ENCODE data around the gene KIRREL1.

The KIRREL1 gene

DNA sequence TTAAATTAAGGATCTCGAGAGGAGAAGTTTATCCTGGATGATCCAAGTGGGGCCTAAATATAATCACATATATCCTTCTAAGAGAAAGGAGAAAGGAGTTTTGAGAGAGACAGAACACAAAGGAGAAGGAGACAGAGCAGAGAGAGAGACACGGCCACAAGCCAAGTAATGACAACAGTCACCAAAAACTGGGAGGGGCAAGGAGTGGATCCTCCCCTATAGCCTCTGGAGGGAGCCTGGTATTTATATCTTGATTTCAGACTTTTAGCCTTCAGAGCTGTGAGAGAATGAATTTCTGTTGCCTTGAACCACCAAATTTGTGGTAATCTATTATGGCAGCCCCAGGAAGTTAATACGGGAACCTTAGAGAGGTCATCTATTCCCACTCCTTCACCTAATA, 137.8 kb downstream of the KIRREL1 start:
- Histone ChIP-seq H3K27ac (ENCODE audit: low read depth, low read length) (no peak overlapping the region), H3K4ac (ENCODE audit: low read depth, low read length) (no peak overlapping the region), H3K4me3 (ENCODE audit: low read length) (no peak overlapping the region), H2BK5ac (ENCODE audit: low read length) (no peak overlapping the region), H3K36me3 (ENCODE audit: control insufficient read depth, insufficient read depth, low read length) (no peaks in the 10 kb centered on the region), H3K4me2 (ENCODE audit: low read length) (no peak overlapping the region), H3K27me3 (ENCODE audit: insufficient read depth, low read length, poor library complexity) (no peaks in the 10 kb centered on the region), H3K4me1 (ENCODE audit: control insufficient read depth, low read depth, low read length) (peaks cover 2% of the 10 kb centered on the region), H3K79me2 (ENCODE audit: control insufficient read depth, insufficient read depth, low read length) (no peaks in the 10 kb centered on the region), H3K56ac (ENCODE audit: low read length) (no peak overlapping the region), H4K5ac (ENCODE audit: low read length) (no peak overlapping the region), H3K79me1 (ENCODE audit: low read length) (no peaks in the 10 kb centered on the region), H3K9ac (ENCODE audit: low read length) (no peak overlapping the region), H3K18ac (ENCODE audit: low read length) (no peak overlapping the region), H2AK5ac (ENCODE audit: low read length) (no peak overlapping the region), H2BK15ac (replicated peaks; ENCODE audit: low read depth) (no peak overlapping the region), H2BK120ac (ENCODE audit: low read depth, low read length) (no peak overlapping the region), H3K23ac (ENCODE audit: low read length) (no peak overlapping the region), H4K8ac (ENCODE audit: low read depth, low read length) (no peak overlapping the region)
- DNase-seq, result no peak
- WGBS (ENCODE audit: extremely low coverage, insufficient coverage, low lambda C conversion rate), result no CpG with 5 or more reads among the region's 3 CpGs

DNA sequence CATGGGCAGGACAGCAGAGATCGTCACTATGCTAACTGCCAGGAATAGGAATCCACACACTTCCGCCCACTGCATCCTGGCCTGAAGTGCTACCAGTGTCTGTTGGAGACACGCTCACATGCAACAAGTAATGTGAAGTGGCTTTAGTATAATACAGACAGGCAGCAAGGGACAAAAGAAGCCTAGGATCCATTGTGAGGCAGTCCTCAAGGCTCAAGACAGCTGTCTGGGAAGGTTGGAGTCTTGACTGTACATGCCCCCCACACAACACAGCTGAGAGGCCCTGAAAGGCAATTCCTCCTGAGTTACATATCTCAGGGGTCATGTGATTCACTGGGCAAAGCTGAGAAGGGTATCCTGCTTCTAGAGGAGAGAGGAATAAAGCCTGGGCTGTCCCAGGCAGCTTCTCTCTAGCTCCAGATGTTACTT, 147.3 kb downstream of the KIRREL1 start:
- no peak overlapping the region for H3K23ac ChIP-seq (ENCODE audit: low read length)
- WGBS (ENCODE audit: extremely low coverage, insufficient coverage, low lambda C conversion rate), result no CpG with 5 or more reads among the region's 3 CpGs
- H3K9ac ChIP-seq (ENCODE audit: low read length), result no peak overlapping the region
- H4K8ac ChIP-seq (ENCODE audit: low read depth, low read length), result no peak overlapping the region
- H3K18ac ChIP-seq (ENCODE audit: low read length), result no peak overlapping the region
- no peaks in the 10 kb centered on the region for H3K79me2 ChIP-seq (ENCODE audit: control insufficient read depth, insufficient read depth, low read length)
- no peak overlapping the region for H3K4me3 ChIP-seq (ENCODE audit: low read length)
- H2AK5ac ChIP-seq (ENCODE audit: low read length), result no peak overlapping the region
- H2BK120ac ChIP-seq (ENCODE audit: low read depth, low read length), result no peak overlapping the region
- no peak overlapping the region for H3K56ac ChIP-seq (ENCODE audit: low read length)
- no peak overlapping the region for H4K5ac ChIP-seq (ENCODE audit: low read length)
- H3K4me2 ChIP-seq (ENCODE audit: low read length), result no peak overlapping the region
- no peaks in the 10 kb centered on the region for H3K27me3 ChIP-seq (ENCODE audit: insufficient read depth, low read length, poor library complexity)
- no peaks in the 10 kb centered on the region for H3K4me1 ChIP-seq (ENCODE audit: control insufficient read depth, low read depth, low read length)
- no peak overlapping the region for H2BK5ac ChIP-seq (ENCODE audit: low read length)
- H3K27ac ChIP-seq (ENCODE audit: low read depth, low read length), result no peak overlapping the region
- no peak overlapping the region for H3K4ac ChIP-seq (ENCODE audit: low read depth, low read length)
- no peak overlapping the region for H2BK15ac ChIP-seq (replicated peaks; ENCODE audit: low read depth)
- H3K79me1 ChIP-seq (ENCODE audit: low read length), result no peaks in the 10 kb centered on the region
- no peak for DNase-seq
- H3K36me3 ChIP-seq (ENCODE audit: control insufficient read depth, insufficient read depth, low read length), result no peaks in the 10 kb centered on the region

DNA sequence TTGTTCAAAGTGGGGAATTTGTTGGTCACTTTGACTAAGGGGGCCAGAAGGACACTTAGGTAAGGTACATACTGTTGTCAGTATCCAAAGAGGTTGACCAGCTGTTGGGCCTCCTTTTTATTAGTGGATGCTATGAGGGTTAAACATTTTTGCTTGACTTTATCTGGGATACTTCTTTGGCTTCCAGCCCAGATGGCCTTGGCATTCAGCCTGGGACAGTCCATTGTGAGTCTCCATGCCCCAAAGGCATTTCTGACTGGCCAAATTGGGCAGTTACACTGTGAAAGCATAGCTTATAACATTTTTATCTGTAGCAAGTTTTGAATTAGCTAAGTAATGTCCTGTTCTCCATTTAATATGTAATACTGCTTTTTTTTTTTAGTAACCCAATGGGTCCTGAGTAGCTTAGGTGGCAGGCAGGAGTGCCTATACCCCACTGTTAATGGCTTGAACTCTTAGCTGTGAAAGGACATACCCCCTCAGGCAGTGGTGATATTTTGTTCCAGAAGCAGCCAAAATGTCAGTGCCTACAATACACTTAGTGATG, 151.8 kb downstream of the KIRREL1 start:
- Histone ChIP-seq H2AK5ac (ENCODE audit: low read length) (no peak overlapping the region), H3K79me1 (ENCODE audit: low read length) (no peaks in the 10 kb centered on the region), H3K9ac (ENCODE audit: low read length) (no peak overlapping the region), H3K4me2 (ENCODE audit: low read length) (no peak overlapping the region), H2BK15ac (replicated peaks; ENCODE audit: low read depth) (no peak overlapping the region), H3K56ac (ENCODE audit: low read length) (no peak overlapping the region), H3K27me3 (ENCODE audit: insufficient read depth, low read length, poor library complexity) (no peaks in the 10 kb centered on the region), H4K5ac (ENCODE audit: low read length) (no peak overlapping the region), H3K27ac (ENCODE audit: low read depth, low read length) (no peak overlapping the region), H3K4me3 (ENCODE audit: low read length) (no peak overlapping the region), H3K23ac (ENCODE audit: low read length) (no peak overlapping the region), H3K4me1 (ENCODE audit: control insufficient read depth, low read depth, low read length) (no peaks in the 10 kb centered on the region), H2BK120ac (ENCODE audit: low read depth, low read length) (no peak overlapping the region), H3K4ac (ENCODE audit: low read depth, low read length) (no peak overlapping the region), H4K8ac (ENCODE audit: low read depth, low read length) (no peak overlapping the region), H3K79me2 (ENCODE audit: control insufficient read depth, insufficient read depth, low read length) (no peaks in the 10 kb centered on the region), H3K18ac (ENCODE audit: low read length) (no peak overlapping the region), H3K36me3 (ENCODE audit: control insufficient read depth, insufficient read depth, low read length) (no peaks in the 10 kb centered on the region), H2BK5ac (ENCODE audit: low read length) (no peak overlapping the region)
- no peak for DNase-seq

DNA sequence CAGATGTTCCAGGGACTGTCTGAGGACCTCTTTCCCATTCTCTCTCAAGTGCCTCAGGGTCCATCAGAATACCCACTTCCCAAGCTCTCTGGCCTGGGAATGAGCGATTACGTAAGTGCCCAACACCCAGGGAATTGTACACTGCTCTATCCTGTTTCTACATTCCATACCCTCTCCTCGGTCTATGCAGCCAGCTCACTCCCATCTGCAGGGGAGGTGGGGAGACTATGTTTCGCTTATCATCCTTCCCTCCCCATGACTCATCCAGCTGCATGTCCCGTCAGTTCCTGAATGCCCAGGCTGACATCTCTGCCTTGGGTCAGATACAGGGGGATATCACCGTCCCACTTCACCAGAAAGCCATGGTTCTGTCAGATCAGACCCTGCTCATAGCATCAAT, 152.7 kb downstream of the KIRREL1 start:
- H3K27me3 ChIP-seq (ENCODE audit: insufficient read depth, low read length, poor library complexity), result no peaks in the 10 kb centered on the region
- H2BK5ac ChIP-seq (ENCODE audit: low read length), result no peak overlapping the region
- H3K36me3 ChIP-seq (ENCODE audit: control insufficient read depth, insufficient read depth, low read length), result no peaks in the 10 kb centered on the region
- H3K56ac ChIP-seq (ENCODE audit: low read length), result no peak overlapping the region
- H3K79me1 ChIP-seq (ENCODE audit: low read length), result no peaks in the 10 kb centered on the region
- no peak overlapping the region for H3K4me3 ChIP-seq (ENCODE audit: low read length)
- H3K4me1 ChIP-seq (ENCODE audit: control insufficient read depth, low read depth, low read length), result no peaks in the 10 kb centered on the region
- H3K79me2 ChIP-seq (ENCODE audit: control insufficient read depth, insufficient read depth, low read length), result no peaks in the 10 kb centered on the region
- no CpG with 5 or more reads among the region's 6 CpGs for WGBS (ENCODE audit: extremely low coverage, insufficient coverage, low lambda C conversion rate)
- no peak overlapping the region for H3K9ac ChIP-seq (ENCODE audit: low read length)
- H2BK120ac ChIP-seq (ENCODE audit: low read depth, low read length), result no peak overlapping the region
- H4K8ac ChIP-seq (ENCODE audit: low read depth, low read length), result no peak overlapping the region
- H3K27ac ChIP-seq (ENCODE audit: low read depth, low read length), result no peak overlapping the region
- H2AK5ac ChIP-seq (ENCODE audit: low read length), result no peak overlapping the region
- H2BK15ac ChIP-seq (replicated peaks; ENCODE audit: low read depth), result no peak overlapping the region
- no peak overlapping the region for H3K23ac ChIP-seq (ENCODE audit: low read length)
- no peak overlapping the region for H3K4me2 ChIP-seq (ENCODE audit: low read length)
- no peak overlapping the region for H3K4ac ChIP-seq (ENCODE audit: low read depth, low read length)
- DNase-seq, result no peak
- H4K5ac ChIP-seq (ENCODE audit: low read length), result no peak overlapping the region
- H3K18ac ChIP-seq (ENCODE audit: low read length), result no peak overlapping the region

DNA sequence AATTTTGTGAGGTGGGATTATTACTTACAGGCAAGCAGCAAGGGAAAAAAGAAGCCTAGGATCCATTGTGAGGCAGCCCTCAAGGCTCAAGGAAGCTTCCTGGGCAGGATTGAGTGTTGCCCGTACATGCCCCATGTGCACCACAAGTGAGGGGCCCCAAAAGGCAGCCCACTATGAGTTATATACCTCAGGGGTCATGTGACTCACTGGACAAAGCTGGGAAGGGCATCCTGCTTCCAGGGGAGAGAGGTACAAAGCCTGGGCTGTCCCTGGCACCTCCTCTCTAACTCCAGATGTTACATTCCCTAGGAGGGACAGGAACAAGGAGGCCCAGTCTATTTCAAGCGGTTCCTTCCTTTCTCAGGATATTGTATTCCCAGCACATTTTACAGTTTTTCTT, 153.3 kb downstream of the KIRREL1 start:
- H3K36me3 ChIP-seq (ENCODE audit: control insufficient read depth, insufficient read depth, low read length), result no peaks in the 10 kb centered on the region
- H4K5ac ChIP-seq (ENCODE audit: low read length), result no peak overlapping the region
- H2BK15ac ChIP-seq (replicated peaks; ENCODE audit: low read depth), result no peak overlapping the region
- no peak overlapping the region for H3K56ac ChIP-seq (ENCODE audit: low read length)
- H4K8ac ChIP-seq (ENCODE audit: low read depth, low read length), result no peak overlapping the region
- H3K79me1 ChIP-seq (ENCODE audit: low read length), result no peaks in the 10 kb centered on the region
- WGBS (ENCODE audit: extremely low coverage, insufficient coverage, low lambda C conversion rate), result no CpG with 5 or more reads among the region's 2 CpGs
- no peaks in the 10 kb centered on the region for H3K4me1 ChIP-seq (ENCODE audit: control insufficient read depth, low read depth, low read length)
- no peak overlapping the region for H3K4me2 ChIP-seq (ENCODE audit: low read length)
- H3K18ac ChIP-seq (ENCODE audit: low read length), result no peak overlapping the region
- H2BK5ac ChIP-seq (ENCODE audit: low read length), result no peak overlapping the region
- no peak overlapping the region for H3K23ac ChIP-seq (ENCODE audit: low read length)
- no peak overlapping the region for H3K27ac ChIP-seq (ENCODE audit: low read depth, low read length)
- H3K79me2 ChIP-seq (ENCODE audit: control insufficient read depth, insufficient read depth, low read length), result no peaks in the 10 kb centered on the region
- H3K4ac ChIP-seq (ENCODE audit: low read depth, low read length), result no peak overlapping the region
- no peak overlapping the region for H2AK5ac ChIP-seq (ENCODE audit: low read length)
- no peaks in the 10 kb centered on the region for H3K27me3 ChIP-seq (ENCODE audit: insufficient read depth, low read length, poor library complexity)
- H3K4me3 ChIP-seq (ENCODE audit: low read length), result no peak overlapping the region
- H3K9ac ChIP-seq (ENCODE audit: low read length), result no peak overlapping the region
- H2BK120ac ChIP-seq (ENCODE audit: low read depth, low read length), result no peak overlapping the region
- DNase-seq, result no peak

DNA sequence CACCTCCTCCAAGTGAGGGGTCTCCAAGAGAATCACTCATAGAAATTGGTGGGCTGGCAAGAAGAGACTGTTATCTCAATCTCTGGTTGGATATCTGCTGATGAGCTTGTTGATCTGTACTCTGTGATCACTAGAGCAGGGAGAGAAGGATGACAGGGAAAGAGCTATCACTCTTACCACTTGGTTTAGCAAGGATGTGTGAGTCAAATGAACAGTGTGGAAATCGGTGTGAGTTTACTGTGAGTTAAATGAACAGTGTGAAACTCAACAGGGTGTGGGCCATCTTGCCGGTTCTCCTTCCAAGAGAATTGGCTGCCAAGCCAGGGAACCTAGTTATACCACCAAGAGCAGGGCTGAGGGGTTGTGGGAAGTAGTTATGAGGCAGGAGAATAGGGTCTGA, 154.0 kb downstream of the KIRREL1 start:
- H3K79me2 ChIP-seq (ENCODE audit: control insufficient read depth, insufficient read depth, low read length), result no peaks in the 10 kb centered on the region
- no peak overlapping the region for H3K4me3 ChIP-seq (ENCODE audit: low read length)
- no peak overlapping the region for H3K4me2 ChIP-seq (ENCODE audit: low read length)
- H3K9ac ChIP-seq (ENCODE audit: low read length), result no peak overlapping the region
- no peak overlapping the region for H2BK15ac ChIP-seq (replicated peaks; ENCODE audit: low read depth)
- no peak for DNase-seq
- no peak overlapping the region for H2BK120ac ChIP-seq (ENCODE audit: low read depth, low read length)
- no peak overlapping the region for H3K27ac ChIP-seq (ENCODE audit: low read depth, low read length)
- H3K56ac ChIP-seq (ENCODE audit: low read length), result no peak overlapping the region
- no peaks in the 10 kb centered on the region for H3K36me3 ChIP-seq (ENCODE audit: control insufficient read depth, insufficient read depth, low read length)
- no peak overlapping the region for H3K23ac ChIP-seq (ENCODE audit: low read length)
- H2BK5ac ChIP-seq (ENCODE audit: low read length), result no peak overlapping the region
- H3K4me1 ChIP-seq (ENCODE audit: control insufficient read depth, low read depth, low read length), result no peaks in the 10 kb centered on the region
- H4K8ac ChIP-seq (ENCODE audit: low read depth, low read length), result no peak overlapping the region
- no peak overlapping the region for H2AK5ac ChIP-seq (ENCODE audit: low read length)
- WGBS (ENCODE audit: extremely low coverage, insufficient coverage, low lambda C conversion rate), result no CpG with 5 or more reads among the region's 2 CpGs
- no peaks in the 10 kb centered on the region for H3K79me1 ChIP-seq (ENCODE audit: low read length)
- no peak overlapping the region for H3K18ac ChIP-seq (ENCODE audit: low read length)
- H4K5ac ChIP-seq (ENCODE audit: low read length), result no peak overlapping the region
- H3K27me3 ChIP-seq (ENCODE audit: insufficient read depth, low read length, poor library complexity), result no peaks in the 10 kb centered on the region
- no peak overlapping the region for H3K4ac ChIP-seq (ENCODE audit: low read depth, low read length)

All from mesendoderm (in vitro differentiated cells).